Memory B cell (primary cell): ENCODE data around the gene PPDPF.

ENCODE experiments used
- ATAC-seq: fragments of 150-1000 bp; cut with Tn5 transposase; 2 replicates; pipeline ENCODE4 v1.10.0; 2021; ENCODE audit warnings: low read depth, mild to moderate bottlenecking, moderate library complexity
- DNase-seq, 2 donors: peaks; one replicate each; pipeline ENCODE4 v3.0.0; 2022; ENCODE audit warnings: low spot score in 2 of 2
- H3K27ac Mint-ChIP-seq: one replicate; pipeline ENCODE4 v1.8.0; 2022; ENCODE audit warnings: mild to moderate bottlenecking, moderate library complexity, mixed read lengths
- H3K27me3 Mint-ChIP-seq: one replicate; pipeline ENCODE4 v1.8.0; 2022; ENCODE audit warnings: mixed read lengths
- H3K36me3 Mint-ChIP-seq: one replicate; pipeline ENCODE4 v1.8.0; 2022; ENCODE audit warnings: mild to moderate bottlenecking, mixed read lengths
- H3K4me1 Mint-ChIP-seq: one replicate; pipeline ENCODE4 v1.8.0; 2022; ENCODE audit warnings: mixed read lengths
- H3K4me3 Mint-ChIP-seq: one replicate; pipeline ENCODE4 v1.8.0; 2022; ENCODE audit warnings: mild to moderate bottlenecking, moderate library complexity, mixed read lengths
- H3K9me3 Mint-ChIP-seq: one replicate; pipeline ENCODE4 v1.8.0; 2022; ENCODE audit warnings: mixed read lengths

Gene PPDPF

DNA sequence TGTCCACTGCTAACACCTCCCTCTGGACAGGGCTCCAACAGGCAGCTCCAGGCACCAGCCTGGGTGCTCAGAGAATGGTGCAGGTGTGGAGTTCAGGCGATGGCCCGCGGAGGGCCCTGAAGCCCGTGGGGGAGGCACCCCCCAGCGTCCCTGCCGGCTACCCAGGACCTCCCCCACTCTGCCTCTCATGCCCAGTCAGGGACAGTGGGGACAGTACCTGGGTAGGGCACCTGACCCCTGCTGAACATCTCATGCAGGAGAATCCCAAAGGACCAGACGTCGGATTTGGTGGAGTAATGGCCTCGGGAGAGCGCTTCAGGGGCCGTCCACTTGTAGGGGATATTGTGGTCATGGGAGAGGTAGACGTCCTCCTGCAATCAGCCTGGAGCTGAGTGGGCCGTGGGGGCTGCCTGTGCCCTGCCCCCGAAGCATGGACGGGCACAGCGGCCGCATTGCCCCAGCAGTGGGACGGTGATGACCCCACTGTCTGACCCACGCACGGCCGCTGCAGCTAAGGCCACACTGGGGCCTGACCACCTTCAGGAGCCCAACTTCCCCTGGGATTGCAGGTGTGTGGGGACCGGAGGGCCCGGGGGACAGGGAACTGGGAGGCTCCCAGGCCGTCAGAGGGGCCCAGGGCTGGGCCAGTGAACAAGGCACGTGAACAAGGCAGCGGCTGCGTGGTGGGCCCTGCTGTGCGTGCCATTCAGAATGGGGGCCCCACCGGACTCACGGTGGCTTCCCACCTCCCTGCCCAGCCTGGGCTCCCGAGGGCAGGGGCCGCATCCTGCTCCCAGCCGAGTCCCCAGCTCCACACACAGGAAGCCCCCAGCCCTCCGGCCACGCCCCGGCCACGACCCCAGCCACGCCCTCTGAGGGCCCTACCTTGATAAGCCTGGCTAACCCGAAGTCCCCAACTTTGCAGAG, 9.6 kb downstream of the PPDPF start:
- DNase-seq (no peak), ATAC-seq (no peak)
- no peak overlapping the region for H3K4me3 Mint-ChIP-seq
- no peak overlapping the region for H3K27ac Mint-ChIP-seq
- H3K4me1 Mint-ChIP-seq: peaks cover 16% of the 10 kb centered on the region
- peaks cover 2% of the 10 kb centered on the region for H3K36me3 Mint-ChIP-seq
- peaks cover 3% of the 10 kb centered on the region for H3K9me3 Mint-ChIP-seq
- H3K27me3 Mint-ChIP-seq: peaks cover 10% of the 10 kb centered on the region

DNA sequence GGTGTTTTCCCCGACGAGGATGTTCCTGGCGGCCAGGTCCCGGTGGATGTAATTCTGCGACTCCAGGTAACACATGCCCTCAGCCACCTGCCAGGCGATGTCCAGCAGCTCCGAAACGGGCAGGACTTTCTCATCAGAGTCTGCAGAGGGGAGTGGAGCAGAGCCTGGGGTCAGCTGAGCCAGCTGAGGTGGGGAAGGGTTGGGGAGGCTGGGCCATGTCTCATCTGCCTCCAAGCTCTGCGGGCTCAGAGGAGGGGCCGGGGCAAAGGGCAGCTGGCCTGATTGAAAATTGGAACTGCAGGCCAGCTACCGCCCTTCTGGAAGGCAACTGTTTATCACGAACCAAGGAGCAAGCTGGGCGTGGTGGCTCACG, 10.2 kb downstream of the PPDPF start:
- Mint-ChIP-seq H3K36me3 (peaks cover 2% of the 10 kb centered on the region), H3K27me3 (peaks cover 10% of the 10 kb centered on the region), H3K27ac (no peak overlapping the region), H3K4me1 (peaks cover 18% of the 10 kb centered on the region), H3K4me3 (no peak overlapping the region), H3K9me3 (peaks cover 3% of the 10 kb centered on the region)
- no peak for ATAC-seq
- DNase-seq: no peak

DNA sequence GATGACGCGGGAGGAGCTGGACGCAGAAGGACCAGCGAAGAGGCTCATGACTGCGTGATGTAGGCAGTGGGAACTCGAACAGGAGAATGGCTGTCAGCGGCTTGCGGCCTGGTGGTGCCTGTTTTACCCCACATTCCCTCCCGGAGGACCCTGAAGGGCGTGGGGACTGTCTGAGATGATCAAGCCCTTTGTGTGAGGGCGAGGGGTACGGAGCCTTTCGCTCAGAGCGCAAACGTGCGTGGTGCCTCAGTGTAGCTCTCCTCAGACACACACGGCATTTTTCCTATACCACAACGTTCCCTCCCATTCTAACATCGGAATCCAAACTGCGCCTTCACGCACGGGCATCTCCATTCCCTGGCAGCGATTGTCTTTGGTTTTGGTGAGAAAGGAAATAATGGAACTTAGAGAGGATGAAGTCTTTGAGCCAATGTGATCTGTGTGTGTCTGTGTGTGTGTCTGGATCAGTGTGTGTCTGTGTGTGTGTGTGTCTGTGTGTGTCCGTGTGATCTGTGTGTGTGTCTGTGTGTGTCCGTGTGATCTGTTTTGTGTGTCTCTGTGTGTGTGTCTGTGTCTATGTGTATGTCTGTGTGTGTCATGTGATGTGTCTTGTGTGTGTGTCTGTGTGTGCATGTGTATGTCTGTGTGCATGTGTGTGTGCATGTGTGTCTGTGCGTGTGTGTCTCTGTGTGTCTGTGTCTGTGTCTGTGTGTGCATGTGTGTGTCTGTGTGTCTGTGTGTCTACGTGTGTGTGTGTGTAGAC, 11.3 kb downstream of the PPDPF start:
- DNase-seq (no peak), ATAC-seq (no peak)
- Mint-ChIP-seq H3K4me1 (peaks cover 20% of the 10 kb centered on the region), H3K27ac (no peak overlapping the region), H3K27me3 (peaks cover 12% of the 10 kb centered on the region), H3K9me3 (peaks cover 3% of the 10 kb centered on the region), H3K4me3 (no peak overlapping the region), H3K36me3 (peaks cover 2% of the 10 kb centered on the region)

DNA sequence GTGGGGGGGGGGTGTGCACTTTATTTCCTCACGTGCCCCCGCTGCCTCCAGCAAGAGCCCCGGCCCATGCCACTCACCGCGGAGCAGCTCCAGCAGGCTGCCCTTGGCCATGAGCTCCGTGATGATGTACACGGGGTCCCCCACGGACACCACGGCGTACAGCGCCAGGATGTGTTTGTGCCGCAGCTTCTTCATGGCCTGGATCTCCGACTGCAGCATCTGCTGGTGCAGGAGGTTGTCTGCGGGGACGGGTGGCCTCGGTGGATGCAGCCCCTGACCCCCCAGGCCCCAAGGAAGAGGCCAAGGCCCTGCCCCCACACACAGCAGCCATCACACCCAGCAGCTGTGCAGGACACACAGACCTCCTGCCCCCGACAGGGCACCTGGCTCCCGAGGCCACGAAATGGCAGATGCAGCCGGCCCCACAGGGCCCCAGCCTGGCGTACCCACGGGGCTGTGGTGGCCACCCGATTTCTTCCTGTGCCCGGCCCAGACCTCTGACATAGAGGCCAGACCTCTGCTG, 11.9 kb downstream of the PPDPF start:
- Mint-ChIP-seq H3K27me3 (peaks cover 14% of the 10 kb centered on the region), H3K9me3 (peaks cover 3% of the 10 kb centered on the region), H3K27ac (no peak overlapping the region), H3K4me3 (no peak overlapping the region), H3K36me3 (peaks cover 2% of the 10 kb centered on the region), H3K4me1 (peaks cover 20% of the 10 kb centered on the region)
- DNase-seq (peak in 1 of 2 donors; percentile 13), ATAC-seq (no peak)

DNA sequence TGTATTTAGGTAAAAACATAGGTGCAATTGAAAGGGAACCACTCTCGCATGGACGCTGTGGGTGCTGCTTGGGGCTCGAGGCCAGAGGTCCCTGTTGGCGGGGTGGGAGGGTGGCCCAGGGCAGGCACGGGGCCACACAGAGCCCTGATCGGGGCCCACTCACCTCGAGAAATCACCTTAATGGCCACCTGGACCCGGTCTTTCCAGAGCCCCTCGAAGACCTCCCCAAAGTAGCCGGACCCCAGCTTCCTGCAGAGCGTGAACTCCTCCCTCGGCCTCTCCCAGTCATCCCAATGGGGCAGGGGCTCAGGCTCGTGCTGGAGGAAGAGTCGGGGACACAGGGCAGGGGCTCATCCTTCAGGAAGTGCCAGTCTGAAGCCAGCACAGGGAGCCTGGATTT, 12.8 kb downstream of the PPDPF start:
- DNase-seq: no peak
- H3K27me3 Mint-ChIP-seq: peaks cover 14% of the 10 kb centered on the region
- H3K9me3 Mint-ChIP-seq: peaks cover 3% of the 10 kb centered on the region
- ATAC-seq: no peak
- H3K4me1 Mint-ChIP-seq: peaks cover 20% of the 10 kb centered on the region
- peaks cover 2% of the 10 kb centered on the region for H3K36me3 Mint-ChIP-seq
- no peak overlapping the region for H3K4me3 Mint-ChIP-seq
- no peak overlapping the region for H3K27ac Mint-ChIP-seq

DNA sequence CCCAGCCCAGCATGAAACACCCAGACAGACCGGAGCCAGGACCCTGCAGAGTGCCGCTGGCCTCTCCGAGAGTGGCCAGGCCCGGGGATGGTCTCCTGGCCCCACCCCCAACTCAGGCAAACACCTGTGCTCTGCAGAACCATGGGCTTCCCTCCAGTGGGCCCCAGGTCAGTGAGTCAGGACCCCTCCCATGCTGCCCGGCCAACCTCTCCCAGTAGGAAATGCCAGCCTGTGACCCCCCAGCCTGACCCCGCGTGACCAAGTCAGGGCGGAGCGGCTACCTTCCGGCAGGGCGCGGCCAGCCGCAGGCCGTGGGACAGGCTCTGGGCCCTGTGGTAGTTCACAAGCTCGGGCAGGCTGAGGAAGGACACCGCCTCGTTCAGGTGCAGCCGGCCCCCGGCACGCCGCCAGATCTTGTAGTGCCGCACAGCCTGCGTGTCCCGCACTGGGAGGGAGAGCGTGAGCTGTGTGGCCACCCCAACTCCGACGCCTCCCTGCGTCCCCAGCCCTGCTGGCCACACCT, 13.4 kb downstream of the PPDPF start:
- ATAC-seq: no peak
- Mint-ChIP-seq H3K36me3 (peaks cover 2% of the 10 kb centered on the region), H3K9me3 (peaks cover 3% of the 10 kb centered on the region), H3K27ac (no peak overlapping the region), H3K4me3 (no peak overlapping the region), H3K4me1 (peaks cover 15% of the 10 kb centered on the region), H3K27me3 (peaks cover 11% of the 10 kb centered on the region)
- peak in 1 of 2 donors; percentile 20 for DNase-seq

DNA sequence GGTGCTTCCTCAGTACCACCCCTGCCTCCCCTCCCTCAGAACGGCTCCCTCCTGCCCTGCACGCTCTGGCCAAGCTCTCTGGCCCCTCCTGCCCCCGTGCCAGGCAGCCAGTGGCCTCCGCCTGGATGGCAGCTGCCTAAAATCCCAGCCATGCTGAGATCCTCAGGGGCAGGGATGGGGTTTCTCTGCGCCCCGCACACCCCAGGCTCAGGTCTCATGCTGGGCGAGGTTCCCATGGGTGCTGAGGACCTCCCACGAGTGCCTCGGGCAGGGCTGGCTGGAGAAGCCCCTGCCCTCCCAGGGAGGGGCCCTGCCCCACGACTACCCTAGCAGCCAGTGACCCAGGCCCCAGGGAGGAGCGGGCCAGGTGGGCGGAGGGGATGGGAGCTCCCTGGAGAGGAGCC, 13.9 kb downstream of the PPDPF start:
- Mint-ChIP-seq H3K4me3 (no peak overlapping the region), H3K36me3 (peaks cover 2% of the 10 kb centered on the region), H3K4me1 (peaks cover 15% of the 10 kb centered on the region), H3K27me3 (peaks cover 10% of the 10 kb centered on the region), H3K9me3 (peaks cover 3% of the 10 kb centered on the region), H3K27ac (no peak overlapping the region)
- no peak for DNase-seq
- no peak for ATAC-seq

DNA sequence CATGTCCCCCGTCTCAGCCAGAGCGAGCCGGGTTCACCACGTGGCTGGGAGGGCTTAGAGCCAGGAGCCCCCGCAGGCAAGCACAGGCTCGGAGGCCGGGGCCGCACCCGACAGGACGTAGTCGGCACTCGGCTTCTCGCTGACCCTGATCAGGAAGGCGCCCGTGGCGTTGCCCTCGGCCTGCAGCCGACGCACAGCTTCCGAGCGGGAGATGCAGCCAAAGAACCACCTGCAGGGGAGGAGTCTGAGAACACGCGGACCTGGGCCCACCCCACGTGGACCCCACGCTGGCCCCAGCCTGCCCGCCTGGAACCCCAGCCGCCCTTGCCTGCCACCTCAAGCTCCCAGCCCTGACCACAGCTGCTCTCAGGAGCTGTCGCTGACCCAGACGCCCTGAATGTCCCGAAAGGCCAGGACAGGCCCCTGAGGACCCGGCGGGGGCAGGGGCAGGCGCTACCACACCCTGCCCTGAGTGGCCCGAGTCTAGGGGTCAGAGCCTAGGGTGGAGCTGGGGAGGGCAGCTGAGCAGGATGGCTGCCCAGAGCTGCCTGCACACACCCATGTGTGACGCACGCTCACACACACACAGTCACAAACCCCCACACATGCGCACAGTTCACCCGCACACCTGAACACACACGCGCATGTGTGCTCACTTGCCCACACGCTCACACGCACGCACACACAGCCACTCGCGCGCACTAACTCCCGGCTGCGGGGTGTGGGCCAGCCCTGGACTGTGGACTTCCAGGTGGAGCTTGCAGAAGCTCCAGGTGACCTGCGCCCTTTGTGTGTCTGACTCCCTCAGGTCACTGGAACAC, 14.5 kb downstream of the PPDPF start:
- H3K9me3 Mint-ChIP-seq: peaks cover 3% of the 10 kb centered on the region
- DNase-seq (no peak), ATAC-seq (no peak)
- H3K4me1 Mint-ChIP-seq: peaks cover 15% of the 10 kb centered on the region
- peak overlapping the region; percentile 65 for H3K27ac Mint-ChIP-seq
- peaks cover 2% of the 10 kb centered on the region for H3K36me3 Mint-ChIP-seq
- peaks cover 9% of the 10 kb centered on the region for H3K27me3 Mint-ChIP-seq
- no peak overlapping the region for H3K4me3 Mint-ChIP-seq

DNA sequence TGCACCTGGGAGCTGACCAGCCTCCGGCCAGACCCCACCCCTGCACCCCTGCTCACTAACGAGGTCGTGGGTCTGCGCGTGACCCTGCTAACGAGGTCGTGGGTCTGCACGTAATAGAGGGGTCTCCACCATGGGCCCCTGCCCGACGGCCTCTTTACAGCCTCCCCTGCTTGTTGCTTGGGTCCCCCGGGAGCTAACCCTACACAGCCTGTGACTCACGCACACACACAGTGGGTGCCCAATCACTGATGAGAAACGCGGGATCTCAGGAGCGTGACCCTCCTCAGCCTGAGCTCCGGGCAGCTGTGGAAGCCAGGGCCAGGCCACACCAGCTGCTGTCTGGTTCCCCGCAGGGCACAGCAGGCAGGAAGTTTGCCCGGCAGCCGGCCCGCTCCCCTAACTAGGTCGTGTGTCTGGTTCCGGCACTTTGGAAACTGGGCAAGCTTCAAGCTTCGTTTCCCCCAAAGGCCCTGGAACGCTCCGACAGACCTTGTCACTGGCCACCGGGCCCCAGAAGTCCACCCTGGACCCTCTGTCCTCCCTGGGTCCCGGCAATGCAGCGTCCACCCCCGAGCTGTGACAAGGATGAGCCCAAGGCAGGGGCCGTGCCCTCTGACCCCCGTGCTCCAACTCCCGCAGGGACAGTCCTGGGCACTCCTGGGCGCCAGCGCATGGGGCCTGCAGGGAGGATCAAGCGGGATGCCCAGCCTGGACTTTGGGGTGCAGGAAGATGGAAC, 15.8 kb downstream of the PPDPF start:
- Mint-ChIP-seq H3K36me3 (peaks cover 2% of the 10 kb centered on the region), H3K4me3 (peak overlapping the region; percentile 86), H3K27me3 (peaks cover 9% of the 10 kb centered on the region), H3K9me3 (peaks cover 3% of the 10 kb centered on the region), H3K27ac (peak overlapping the region; percentile 33), H3K4me1 (peaks cover 15% of the 10 kb centered on the region)
- DNase-seq (no peak), ATAC-seq (no peak)

DNA sequence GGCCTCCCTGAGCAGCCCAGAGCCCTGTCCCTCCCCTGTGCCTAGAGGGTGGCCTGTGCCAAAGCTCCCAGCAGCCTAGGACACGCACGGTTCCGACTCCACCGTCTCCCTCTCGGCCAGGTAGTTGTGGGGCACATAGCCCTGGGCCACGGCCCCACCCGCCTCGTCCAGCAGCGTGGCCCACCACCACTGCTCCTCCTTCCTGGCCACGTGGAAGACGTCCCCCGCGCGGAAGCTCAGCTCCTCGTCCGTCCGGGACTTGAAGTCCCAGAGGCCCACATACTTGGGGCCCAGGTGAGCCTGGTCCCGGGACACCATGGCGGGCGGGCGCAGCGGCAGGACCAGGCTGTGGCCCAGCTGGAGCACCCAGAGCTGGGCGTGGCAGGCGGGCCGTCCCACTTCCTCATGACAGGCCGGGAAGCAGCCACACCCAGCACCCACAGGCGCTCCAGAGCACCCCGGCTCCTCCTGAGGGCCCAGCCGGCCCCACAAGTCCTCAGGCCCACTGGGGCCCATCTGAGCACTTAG, 16.5 kb downstream of the PPDPF start, which contains the start of gene PTK6:
PTK6 (minus strand) TSS at position 380 of the 528 bp plus-strand sequence; CDS start at position 318, 62 bp downstream.
- ATAC-seq (peak; percentile 4), DNase-seq (no peak)
- Mint-ChIP-seq H3K9me3 (peaks cover 1% of the 10 kb centered on the region), H3K27me3 (peaks cover 6% of the 10 kb centered on the region), H3K4me1 (peaks cover 13% of the 10 kb centered on the region), H3K27ac (peak within 1 kb of the TSS; percentile 85), H3K4me3 (peak within 1 kb of the TSS; percentile 86), H3K36me3 (no peaks in the 10 kb centered on the region)

DNA sequence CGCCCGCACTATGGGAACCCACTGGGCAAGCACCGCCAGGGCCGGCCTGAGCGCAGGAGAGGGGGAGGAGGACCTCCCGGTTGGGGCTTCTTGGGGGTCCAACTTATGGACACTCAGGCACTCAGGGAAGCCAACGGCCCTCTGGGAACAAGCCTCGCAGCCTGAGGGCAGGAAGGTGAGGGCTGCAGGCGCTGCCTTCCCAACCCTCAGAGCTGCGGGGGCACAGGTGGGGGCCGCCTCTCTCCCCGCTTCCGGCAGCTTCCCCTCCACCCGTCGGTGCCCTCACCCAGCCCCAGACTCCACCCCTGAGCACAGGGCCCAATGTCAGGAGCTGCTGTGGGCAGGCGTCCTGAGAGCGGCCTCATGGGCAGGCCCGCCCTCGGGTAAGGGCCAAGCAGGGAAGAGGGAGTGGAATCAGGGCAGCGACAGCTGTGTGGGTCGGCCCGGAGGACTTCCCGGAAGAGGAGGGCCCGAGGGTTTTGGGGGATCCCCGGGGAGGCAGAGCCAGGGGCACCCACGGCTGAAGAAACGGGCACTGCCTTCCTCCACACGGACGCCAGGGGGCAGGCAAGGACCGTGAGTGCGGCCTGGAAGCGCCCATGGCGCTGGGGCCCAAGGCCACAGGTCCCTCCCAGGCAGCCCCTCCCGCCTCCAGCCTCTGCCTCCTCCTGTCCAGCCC, 17.1 kb downstream of the PPDPF start:
- H3K27me3 Mint-ChIP-seq: peaks cover 4% of the 10 kb centered on the region
- no peaks in the 10 kb centered on the region for H3K36me3 Mint-ChIP-seq
- no peaks in the 10 kb centered on the region for H3K9me3 Mint-ChIP-seq
- peaks cover 12% of the 10 kb centered on the region for H3K4me1 Mint-ChIP-seq
- peak overlapping the region; percentile 86 for H3K4me3 Mint-ChIP-seq
- DNase-seq (peak; percentile 96), ATAC-seq (peak; percentile 80)
- H3K27ac Mint-ChIP-seq: peak overlapping the region; percentile 85
